NT2/D1 (cell line): Measurements from ENCODE around the gene PRKN.

Experiments
- SUZ12 ChIP-seq: IDR thresholded peaks from 2 replicates; pipeline ENCODE4 v1.6.1; 2011; ENCODE audit not compliant: insufficient read length, insufficient read depth; ENCODE audit errors: extremely low read depth
- YY1 ChIP-seq: IDR thresholded peaks from 2 replicates; pipeline ENCODE4 v1.6.1; 2011; ENCODE audit not compliant: insufficient read length, insufficient read depth
- ZNF274 ChIP-seq: IDR thresholded peaks from 2 replicates; pipeline ENCODE4 v1.6.1; 2011; ENCODE audit warnings: mild to moderate bottlenecking, low read depth, low read length

DNA sequence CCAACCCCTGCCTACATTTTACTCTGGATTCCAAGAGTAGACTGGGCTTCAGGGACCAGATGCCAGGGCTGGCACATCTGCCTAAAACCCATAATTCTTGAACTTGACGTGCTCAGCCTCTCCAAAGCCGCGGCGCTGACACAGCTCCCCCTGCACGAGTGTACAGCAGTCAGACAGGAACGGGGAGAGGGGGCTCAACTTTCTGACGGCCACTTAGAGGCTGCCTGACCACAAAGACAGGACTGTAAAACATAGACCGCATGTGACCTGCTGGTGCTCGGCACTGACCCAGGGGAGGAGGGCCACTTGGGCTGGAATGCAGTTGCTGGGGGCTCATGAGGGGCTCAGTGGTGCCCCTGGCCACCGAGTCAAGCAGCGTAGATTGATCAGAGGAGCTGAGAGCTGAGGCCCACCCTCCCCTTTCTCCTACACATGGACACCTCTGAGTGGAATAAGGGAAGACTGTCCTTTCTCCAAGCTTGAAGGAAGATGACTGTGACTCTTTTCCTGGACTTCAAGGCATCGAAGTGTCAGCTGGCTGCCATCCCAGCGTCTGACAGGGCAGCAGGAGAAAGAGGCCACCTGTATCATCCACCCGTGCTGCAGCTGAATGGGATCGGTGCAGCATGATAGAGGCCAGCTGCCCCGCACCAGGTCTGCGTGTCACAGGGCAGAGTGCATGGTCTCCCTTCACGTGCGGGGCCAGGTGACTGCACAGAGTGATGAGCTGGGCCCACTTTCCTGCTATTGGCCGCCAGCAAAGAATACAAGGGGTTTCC, 1282.4 kb downstream of the PRKN start:
- TF ChIP-seq ZNF274 (no peak), SUZ12 (no peak), YY1 (no peak)
